Neural cell (in vitro differentiated cells): ENCODE data around the gene RCBTB2. TPM values are rescaled to one million over a fixed set of nuclear protein-coding genes. Genes with fewer than 3 reads are reported as not detected.

Source experiments
- H2AFZ ChIP-seq: fragments of 200-600, 300-800 bp; sonication (generic), shearing (Covaris generic); 2 replicates; pipeline ENCODE4 v1.6.0; 2014; ENCODE audit warnings: low read depth, mild to moderate bottlenecking, antibody characterized with exemption, low read length, moderate library complexity
- H3F3A ChIP-seq: fragments of 200-600 bp; shearing (Covaris generic); 2 replicates; pipeline ENCODE4 v1.6.1; 2016; ENCODE audit warnings: mild to moderate bottlenecking, moderate library complexity, mixed read lengths, antibody characterized with exemption, low read length; ENCODE audit not compliant: insufficient read depth, poor library complexity, severe bottlenecking
- H3K27ac ChIP-seq: fragments of 200-600, 300-800 bp; sonication (generic), shearing (Covaris generic); 2 replicates; pipeline ENCODE4 v1.5.1; 2014; ENCODE audit warnings: mild to moderate bottlenecking, low read length, moderate library complexity
- H3K27me3 ChIP-seq: fragments of 300-800, 200-600 bp; sonication (generic), shearing (Covaris generic); 2 replicates; pipeline ENCODE4 v1.6.0; 2014; ENCODE audit warnings: mild to moderate bottlenecking, low read depth, low read length, moderate library complexity; ENCODE audit not compliant: insufficient read depth
- H3K36me3 ChIP-seq: fragments of 300-800, 200-600 bp; sonication (generic), shearing (Covaris generic); 2 replicates; pipeline ENCODE4 v1.5.1; 2014; ENCODE audit warnings: mild to moderate bottlenecking, antibody characterized with exemption, low read length, moderate library complexity; ENCODE audit not compliant: insufficient read depth
- H3K4me2 ChIP-seq: fragments of 300-800, 200-600 bp; sonication (generic), shearing (Covaris generic); 2 replicates; pipeline ENCODE4 v1.6.0; 2014; ENCODE audit warnings: mild to moderate bottlenecking, low read length
- H3K4me3 ChIP-seq: fragments of 300-800, 200-600 bp; sonication (generic), shearing (Covaris generic); 2 replicates; pipeline ENCODE4 v1.5.1; 2014; ENCODE audit warnings: mild to moderate bottlenecking, low read length, moderate library complexity
- H3K79me2 ChIP-seq: fragments of 200-600 bp; shearing (Covaris generic); replicated peaks from 2 replicates; pipeline ENCODE4 v1.6.0; 2014; ENCODE audit warnings: mild to moderate bottlenecking, low read length, moderate library complexity; ENCODE audit not compliant: insufficient read depth
- H3K9ac ChIP-seq: fragments of 300-800, 200-600 bp; sonication (generic), shearing (Covaris generic); 2 replicates; pipeline ENCODE4 v1.6.1; 2016; ENCODE audit warnings: mild to moderate bottlenecking, low read length, mixed read lengths
- H3K9me2 ChIP-seq: fragments of 200-600 bp; shearing (Covaris generic); 2 replicates; pipeline ENCODE4 v1.6.1; 2016; ENCODE audit warnings: mild to moderate bottlenecking, low read length, mixed read lengths; ENCODE audit not compliant: insufficient read depth
- H3K9me3 ChIP-seq: fragments of 200-600, 300-800 bp; sonication (generic), shearing (Covaris generic); 2 replicates; pipeline ENCODE4 v1.6.1; 2016; ENCODE audit warnings: mild to moderate bottlenecking, mixed run types, low read length, moderate library complexity, mixed read lengths
- H4K20me1 ChIP-seq: fragments of 200-600 bp; shearing (Covaris generic); 2 replicates; pipeline ENCODE4 v1.6.1; 2016; ENCODE audit warnings: mild to moderate bottlenecking, mixed run types; ENCODE audit not compliant: insufficient read depth
- EP300 ChIP-seq: fragments of 450-650 bp; conservative IDR thresholded peaks from 2 replicates; pipeline ENCODE4 v1.6.1; 2014; ENCODE audit warnings: antibody characterized with exemption, mild to moderate bottlenecking, moderate library complexity; ENCODE audit not compliant: poor library complexity, severe bottlenecking
- EZH2 ChIP-seq: fragments of 200-600, 300-800 bp; shearing (Covaris generic), sonication (generic); IDR thresholded peaks from 2 replicates; pipeline ENCODE4 v1.6.1; 2014; ENCODE audit warnings: antibody characterized with exemption, low read length, borderline replicate concordance, mild to moderate bottlenecking; ENCODE audit not compliant: insufficient read depth, poor library complexity, severe bottlenecking
- MXI1 ChIP-seq: fragments of 450-650 bp; conservative IDR thresholded peaks from 2 replicates; pipeline ENCODE4 v1.6.1; 2014; ENCODE audit warnings: antibody characterized with exemption, mild to moderate bottlenecking; ENCODE audit not compliant: poor library complexity, severe bottlenecking
- POLR2AphosphoS5 ChIP-seq: IDR thresholded peaks from 2 replicates; pipeline ENCODE4 v1.6.1; 2012
- RAD21 ChIP-seq: fragments of 450-650 bp; conservative IDR thresholded peaks from 2 replicates; pipeline ENCODE4 v1.6.1; 2014; ENCODE audit warnings: antibody characterized with exemption, mild to moderate bottlenecking, moderate library complexity
- SMC3 ChIP-seq: fragments of 450-650 bp; conservative IDR thresholded peaks from 2 replicates; pipeline ENCODE4 v1.6.1; 2014; ENCODE audit warnings: antibody characterized with exemption, mild to moderate bottlenecking, moderate library complexity; ENCODE audit not compliant: poor library complexity
- TAF1 ChIP-seq: IDR thresholded peaks from 2 replicates; pipeline ENCODE4 v1.6.1; 2012; ENCODE audit warnings: low read depth
- polyA plus RNA-seq: library from polyadenylated mRNA; depleted of rRNA; stranded (reverse); fragments of >200 nt; gene quantifications from 2 replicates; pipeline ENCODE4 v1.2.3, GENCODE V29; 2014
- TF ChIP-seq, protein P1 (sequence below): IDR thresholded peaks from 2 replicates; pipeline ENCODE4 v1.6.1; 2012; ENCODE audit warnings: borderline replicate concordance
- TF ChIP-seq, protein P2 (sequence below): fragments of 450-650 bp; IDR thresholded peaks from 2 replicates; pipeline ENCODE4 v1.5.1; 2014; ENCODE audit warnings: antibody characterized with exemption, mild to moderate bottlenecking, moderate library complexity; ENCODE audit not compliant: poor library complexity, severe bottlenecking

Gene RCBTB2
- polyA plus RNA-seq, 1 donor from 2014 or later, result 19.0 TPM

DNA sequence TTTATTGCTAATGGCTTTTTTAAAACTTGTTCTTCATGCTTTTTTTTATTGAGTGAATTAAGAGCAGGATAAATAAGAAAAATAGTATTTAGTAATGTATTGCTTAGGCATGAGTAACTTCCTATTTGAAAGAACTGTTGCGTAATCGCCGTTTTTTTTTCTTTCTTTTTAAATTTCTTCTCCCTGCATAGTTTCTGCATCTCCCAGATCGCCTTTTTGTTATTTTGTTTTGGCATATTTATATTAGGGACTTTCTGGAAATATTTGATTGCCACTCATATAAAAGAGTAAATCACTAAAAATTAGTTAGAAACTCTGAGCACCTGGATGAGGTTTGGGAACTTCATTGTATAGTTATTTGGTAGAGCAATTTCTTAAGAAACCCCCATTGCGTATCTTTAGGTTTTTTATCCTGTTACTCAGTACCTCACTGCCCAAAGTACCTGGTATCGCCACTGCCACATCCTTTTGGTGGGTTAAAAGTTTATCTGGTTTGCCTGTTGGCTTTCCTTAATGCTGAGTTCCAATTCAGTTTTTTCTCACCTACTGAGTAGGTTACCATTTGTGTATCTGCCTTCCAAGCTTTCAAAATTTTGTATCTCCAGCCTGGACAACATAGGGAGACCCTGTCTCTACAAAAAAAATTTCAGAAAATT lies 83.8 kb downstream of the RCBTB2 start:
- Histone ChIP-seq H4K20me1 (no peaks in the 10 kb centered on the region), H3K9ac (no peak overlapping the region), H3K27me3 (no peaks in the 10 kb centered on the region), H3K79me2 (no peaks in the 10 kb centered on the region), H3F3A (no peaks in the 10 kb centered on the region), H3K27ac (no peak overlapping the region), H3K4me3 (no peak overlapping the region), H3K9me3 (no peaks in the 10 kb centered on the region), H2AFZ (no peak overlapping the region), H3K36me3 (no peaks in the 10 kb centered on the region), H3K4me2 (no peak overlapping the region), H3K9me2 (no peaks in the 10 kb centered on the region)
- TF ChIP-seq MXI1, result no peak
- TF ChIP-seq RAD21, result no peak
- TF ChIP-seq, protein P1, sequence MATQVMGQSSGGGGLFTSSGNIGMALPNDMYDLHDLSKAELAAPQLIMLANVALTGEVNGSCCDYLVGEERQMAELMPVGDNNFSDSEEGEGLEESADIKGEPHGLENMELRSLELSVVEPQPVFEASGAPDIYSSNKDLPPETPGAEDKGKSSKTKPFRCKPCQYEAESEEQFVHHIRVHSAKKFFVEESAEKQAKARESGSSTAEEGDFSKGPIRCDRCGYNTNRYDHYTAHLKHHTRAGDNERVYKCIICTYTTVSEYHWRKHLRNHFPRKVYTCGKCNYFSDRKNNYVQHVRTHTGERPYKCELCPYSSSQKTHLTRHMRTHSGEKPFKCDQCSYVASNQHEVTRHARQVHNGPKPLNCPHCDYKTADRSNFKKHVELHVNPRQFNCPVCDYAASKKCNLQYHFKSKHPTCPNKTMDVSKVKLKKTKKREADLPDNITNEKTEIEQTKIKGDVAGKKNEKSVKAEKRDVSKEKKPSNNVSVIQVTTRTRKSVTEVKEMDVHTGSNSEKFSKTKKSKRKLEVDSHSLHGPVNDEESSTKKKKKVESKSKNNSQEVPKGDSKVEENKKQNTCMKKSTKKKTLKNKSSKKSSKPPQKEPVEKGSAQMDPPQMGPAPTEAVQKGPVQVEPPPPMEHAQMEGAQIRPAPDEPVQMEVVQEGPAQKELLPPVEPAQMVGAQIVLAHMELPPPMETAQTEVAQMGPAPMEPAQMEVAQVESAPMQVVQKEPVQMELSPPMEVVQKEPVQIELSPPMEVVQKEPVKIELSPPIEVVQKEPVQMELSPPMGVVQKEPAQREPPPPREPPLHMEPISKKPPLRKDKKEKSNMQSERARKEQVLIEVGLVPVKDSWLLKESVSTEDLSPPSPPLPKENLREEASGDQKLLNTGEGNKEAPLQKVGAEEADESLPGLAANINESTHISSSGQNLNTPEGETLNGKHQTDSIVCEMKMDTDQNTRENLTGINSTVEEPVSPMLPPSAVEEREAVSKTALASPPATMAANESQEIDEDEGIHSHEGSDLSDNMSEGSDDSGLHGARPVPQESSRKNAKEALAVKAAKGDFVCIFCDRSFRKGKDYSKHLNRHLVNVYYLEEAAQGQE, result no peak
- TF ChIP-seq POLR2AphosphoS5, result no peak
- no peak for TF ChIP-seq EP300
- no peak for TF ChIP-seq EZH2
- TF ChIP-seq SMC3, result no peak
- no peak for TF ChIP-seq TAF1
- TF ChIP-seq, protein P2, sequence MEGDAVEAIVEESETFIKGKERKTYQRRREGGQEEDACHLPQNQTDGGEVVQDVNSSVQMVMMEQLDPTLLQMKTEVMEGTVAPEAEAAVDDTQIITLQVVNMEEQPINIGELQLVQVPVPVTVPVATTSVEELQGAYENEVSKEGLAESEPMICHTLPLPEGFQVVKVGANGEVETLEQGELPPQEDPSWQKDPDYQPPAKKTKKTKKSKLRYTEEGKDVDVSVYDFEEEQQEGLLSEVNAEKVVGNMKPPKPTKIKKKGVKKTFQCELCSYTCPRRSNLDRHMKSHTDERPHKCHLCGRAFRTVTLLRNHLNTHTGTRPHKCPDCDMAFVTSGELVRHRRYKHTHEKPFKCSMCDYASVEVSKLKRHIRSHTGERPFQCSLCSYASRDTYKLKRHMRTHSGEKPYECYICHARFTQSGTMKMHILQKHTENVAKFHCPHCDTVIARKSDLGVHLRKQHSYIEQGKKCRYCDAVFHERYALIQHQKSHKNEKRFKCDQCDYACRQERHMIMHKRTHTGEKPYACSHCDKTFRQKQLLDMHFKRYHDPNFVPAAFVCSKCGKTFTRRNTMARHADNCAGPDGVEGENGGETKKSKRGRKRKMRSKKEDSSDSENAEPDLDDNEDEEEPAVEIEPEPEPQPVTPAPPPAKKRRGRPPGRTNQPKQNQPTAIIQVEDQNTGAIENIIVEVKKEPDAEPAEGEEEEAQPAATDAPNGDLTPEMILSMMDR, result no peak

DNA sequence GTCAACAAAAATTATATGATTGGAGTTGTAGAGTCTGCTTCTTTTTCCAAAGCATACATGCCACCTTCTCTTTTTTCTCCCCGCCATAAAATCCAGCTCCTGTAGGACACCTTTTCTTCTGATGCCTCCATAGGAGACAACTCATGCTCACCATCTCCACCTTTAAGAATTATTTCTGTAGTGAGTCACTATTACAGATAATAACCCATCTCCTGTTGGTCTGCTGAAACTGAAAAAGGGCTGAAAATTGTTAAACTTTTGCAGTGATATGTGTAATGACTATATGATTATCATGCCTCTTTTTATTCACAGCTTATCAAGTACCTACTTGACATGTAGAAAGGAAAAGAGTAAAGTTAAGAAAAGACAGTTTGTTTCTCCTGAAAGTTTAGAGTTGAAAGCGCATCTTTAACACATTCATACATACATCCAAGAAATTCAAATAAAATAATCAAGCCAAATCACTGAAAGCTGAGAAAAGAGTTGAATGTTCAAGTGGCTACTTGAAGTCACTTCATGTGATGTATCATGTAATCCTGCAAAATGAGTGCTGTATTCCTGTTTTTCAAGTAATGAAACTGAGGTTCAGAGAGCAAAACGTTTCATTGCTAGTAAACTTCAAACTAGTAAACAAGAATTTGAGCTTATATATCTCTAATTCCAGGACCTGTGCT lies 84.5 kb downstream of the RCBTB2 start:
- H3K9me2 ChIP-seq, result no peaks in the 10 kb centered on the region
- H3K4me2 ChIP-seq, result no peak overlapping the region
- H3K79me2 ChIP-seq, result no peaks in the 10 kb centered on the region
- H3K36me3 ChIP-seq, result no peaks in the 10 kb centered on the region
- TF ChIP-seq EP300, result no peak
- no peak for TF ChIP-seq TAF1
- TF ChIP-seq RAD21, result no peak
- TF ChIP-seq SMC3, result no peak
- TF ChIP-seq, protein P2, result no peak
- TF ChIP-seq MXI1, result no peak
- TF ChIP-seq, protein P1, result no peak
- no peak for TF ChIP-seq EZH2
- no peak for TF ChIP-seq POLR2AphosphoS5
- H3F3A ChIP-seq, result no peaks in the 10 kb centered on the region
- H3K9ac ChIP-seq, result no peak overlapping the region
- H2AFZ ChIP-seq, result no peak overlapping the region
- H3K27me3 ChIP-seq, result no peaks in the 10 kb centered on the region
- H3K9me3 ChIP-seq, result no peaks in the 10 kb centered on the region
- no peak overlapping the region for H3K4me3 ChIP-seq
- no peak overlapping the region for H3K27ac ChIP-seq
- no peaks in the 10 kb centered on the region for H4K20me1 ChIP-seq
